GM20431 (cell line): Measurements from ENCODE around the gene PRG2.
"Not testable (repeated sequence)": the region's sequence is repeated elsewhere in the genome, so short reads cannot be mapped to it uniquely, and the experiment has no call there.

Experiments used
- in situ Hi-C: fragments of 300-500 bp; cut with MseI, MboI; formaldehyde crosslinking; loops from one replicate; pipeline ENCODE4 v1.15.0; 2020; ENCODE audit warnings: low sequenced_read_pairs; ENCODE audit not compliant: unreplicated experiment

Gene PRG2

DNA sequence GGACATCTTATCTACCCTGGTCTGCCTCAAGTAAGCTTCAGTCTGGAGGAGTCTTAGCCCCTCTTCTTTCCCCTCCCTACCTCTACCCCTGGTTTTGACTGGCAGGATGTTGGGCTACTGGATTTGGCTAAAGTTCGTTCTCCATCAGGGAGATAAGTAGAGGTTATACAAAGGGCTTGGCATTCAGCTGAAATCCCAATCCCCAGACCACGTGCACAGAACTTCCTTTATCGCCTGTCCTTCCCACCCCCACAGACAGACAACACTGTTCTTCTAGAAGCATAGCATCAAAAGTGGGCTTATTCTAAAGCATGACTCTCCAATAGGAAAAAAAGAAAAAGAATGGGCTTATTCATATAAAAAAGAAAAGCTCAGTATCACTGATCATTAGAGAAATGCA lies 17.3 kb downstream of the PRG2 start:
- in situ Hi-C loops: no loop called here

DNA sequence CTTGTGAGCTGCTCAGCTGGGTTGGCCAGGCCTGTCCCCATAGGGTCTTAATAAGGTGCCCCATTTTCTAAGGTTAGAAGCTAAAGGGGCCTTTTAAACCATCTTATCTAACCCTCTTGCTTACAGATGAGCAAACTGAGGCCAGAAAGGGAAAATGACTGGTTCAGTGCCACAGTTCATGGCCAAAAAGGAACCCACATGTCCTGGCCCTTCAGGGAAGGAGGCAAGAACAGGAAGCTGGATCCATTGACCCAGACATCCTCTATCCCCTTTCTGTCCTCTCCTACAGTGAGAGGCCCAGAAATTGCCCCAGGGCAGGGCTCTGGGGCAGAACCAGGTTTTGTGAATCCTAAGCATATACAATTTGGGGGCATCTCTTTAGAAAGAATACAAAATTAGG lies 19.5 kb downstream of the PRG2 start:
- in situ Hi-C loops: no loop called here

DNA sequence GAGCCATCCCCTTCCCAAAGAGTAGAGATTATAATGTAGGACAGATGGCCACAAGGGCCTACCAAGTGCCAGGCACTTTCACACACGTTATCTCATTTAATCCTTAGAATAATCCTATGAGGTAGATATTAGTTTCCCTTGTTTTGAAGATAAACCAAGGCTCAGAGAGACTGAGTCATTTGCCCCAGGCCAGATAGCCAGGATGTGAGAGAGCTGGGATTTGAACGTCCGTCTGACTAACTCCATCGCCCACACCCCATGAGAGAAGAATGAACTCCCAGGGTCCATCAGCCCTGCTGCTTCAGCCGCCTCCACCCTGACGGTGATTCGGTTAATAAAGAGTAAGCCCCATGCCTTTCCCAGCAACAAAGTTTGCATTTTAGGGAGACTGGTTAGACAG lies 20.2 kb downstream of the PRG2 start:
- in situ Hi-C loops: no loop called here

DNA sequence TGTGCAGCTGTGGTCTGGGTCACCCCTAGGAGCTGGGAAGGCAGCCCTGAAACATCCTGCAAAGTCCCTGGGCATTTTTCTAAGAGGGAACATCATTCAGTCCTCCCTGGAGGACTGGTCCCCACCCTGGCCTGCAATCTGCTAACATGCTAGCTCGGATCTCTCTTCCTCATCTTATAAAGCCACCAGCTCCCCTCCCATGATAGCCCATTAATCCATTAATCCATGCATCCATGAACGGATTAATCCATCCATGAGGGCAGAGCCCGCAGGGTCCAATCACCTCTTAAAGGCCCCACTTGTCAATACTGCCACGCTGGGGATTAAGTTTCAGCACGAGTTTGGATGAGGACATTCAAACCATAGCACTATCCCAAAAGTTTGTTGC lies 21.6 kb downstream of the PRG2 start:
- in situ Hi-C loops: no loop called here

DNA sequence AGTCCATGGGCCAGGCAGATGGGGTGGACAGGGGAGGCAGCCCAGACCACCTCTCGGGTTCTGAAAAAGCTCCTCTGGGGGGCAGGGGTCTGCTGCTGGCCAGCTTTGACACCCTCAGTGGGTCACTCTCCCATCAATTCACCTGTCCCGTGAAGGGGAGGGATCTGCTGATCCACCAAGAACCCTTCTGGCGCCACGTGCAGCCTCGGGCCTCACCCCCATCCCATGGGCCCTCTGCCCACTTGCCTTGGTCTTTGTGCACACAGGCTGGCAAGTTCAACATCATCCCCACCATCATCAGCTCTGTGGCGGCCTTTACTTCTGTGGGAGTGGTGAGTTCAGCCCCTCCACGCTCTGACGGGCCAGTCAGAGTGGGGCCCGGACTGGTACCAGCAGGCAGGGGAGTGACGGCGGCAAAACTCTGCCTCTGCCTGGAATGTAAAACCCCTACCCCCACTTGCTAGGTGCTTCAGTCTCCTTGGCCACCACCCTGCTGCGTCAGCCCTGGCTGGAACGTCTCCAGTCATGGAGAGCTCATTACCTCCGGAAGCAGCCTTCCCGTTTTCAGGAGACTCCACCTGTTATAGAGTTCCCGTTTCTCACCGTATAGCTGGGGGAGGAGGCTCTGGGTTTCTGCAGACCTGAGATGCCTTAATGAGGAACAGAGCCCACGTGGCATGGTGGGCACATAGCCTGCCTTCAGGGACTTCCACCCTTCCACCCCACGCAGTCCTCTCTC lies 22.2 kb downstream of the PRG2 start:
- in situ Hi-C loops: no loop called here

DNA sequence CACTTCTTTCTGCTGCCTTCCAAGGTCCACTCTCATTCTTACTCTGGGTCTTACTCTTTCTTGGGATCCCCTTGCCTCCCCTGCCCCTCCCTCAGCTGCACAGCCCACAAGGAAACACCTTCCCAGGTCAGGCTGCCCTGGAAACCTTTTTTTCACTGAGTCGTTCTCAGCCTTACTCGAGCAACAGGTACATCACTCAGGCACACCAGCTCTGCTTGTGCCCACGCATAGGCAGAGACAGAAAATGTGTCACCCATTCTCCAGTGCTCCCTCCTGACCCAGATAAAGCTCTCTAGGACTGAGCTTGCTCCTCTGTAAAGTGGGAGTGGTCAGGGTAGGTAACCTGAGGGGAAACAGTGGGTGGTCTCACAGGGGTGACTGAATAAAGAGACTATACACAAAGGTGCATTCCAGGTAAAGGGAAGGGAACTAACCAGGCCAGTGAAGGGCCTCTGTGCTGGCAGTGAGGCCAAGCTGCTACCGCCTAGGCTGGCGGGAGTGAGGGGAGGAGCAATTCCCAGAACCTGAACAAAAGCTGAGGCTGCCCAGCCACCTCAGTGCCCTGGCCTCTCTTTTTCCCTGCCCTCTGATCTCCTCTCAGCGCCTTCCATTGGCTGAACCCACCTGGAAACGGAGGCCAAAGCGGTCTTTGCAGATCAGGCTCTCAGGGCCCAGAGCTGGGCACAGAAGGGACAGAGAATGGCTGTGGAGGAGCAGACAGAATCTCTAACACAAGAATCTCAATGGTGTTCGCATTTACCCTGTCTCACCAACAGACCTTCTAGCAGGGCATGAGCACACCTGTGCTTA lies 25.4 kb downstream of the PRG2 start:
- in situ Hi-C loops: no loop called here

DNA sequence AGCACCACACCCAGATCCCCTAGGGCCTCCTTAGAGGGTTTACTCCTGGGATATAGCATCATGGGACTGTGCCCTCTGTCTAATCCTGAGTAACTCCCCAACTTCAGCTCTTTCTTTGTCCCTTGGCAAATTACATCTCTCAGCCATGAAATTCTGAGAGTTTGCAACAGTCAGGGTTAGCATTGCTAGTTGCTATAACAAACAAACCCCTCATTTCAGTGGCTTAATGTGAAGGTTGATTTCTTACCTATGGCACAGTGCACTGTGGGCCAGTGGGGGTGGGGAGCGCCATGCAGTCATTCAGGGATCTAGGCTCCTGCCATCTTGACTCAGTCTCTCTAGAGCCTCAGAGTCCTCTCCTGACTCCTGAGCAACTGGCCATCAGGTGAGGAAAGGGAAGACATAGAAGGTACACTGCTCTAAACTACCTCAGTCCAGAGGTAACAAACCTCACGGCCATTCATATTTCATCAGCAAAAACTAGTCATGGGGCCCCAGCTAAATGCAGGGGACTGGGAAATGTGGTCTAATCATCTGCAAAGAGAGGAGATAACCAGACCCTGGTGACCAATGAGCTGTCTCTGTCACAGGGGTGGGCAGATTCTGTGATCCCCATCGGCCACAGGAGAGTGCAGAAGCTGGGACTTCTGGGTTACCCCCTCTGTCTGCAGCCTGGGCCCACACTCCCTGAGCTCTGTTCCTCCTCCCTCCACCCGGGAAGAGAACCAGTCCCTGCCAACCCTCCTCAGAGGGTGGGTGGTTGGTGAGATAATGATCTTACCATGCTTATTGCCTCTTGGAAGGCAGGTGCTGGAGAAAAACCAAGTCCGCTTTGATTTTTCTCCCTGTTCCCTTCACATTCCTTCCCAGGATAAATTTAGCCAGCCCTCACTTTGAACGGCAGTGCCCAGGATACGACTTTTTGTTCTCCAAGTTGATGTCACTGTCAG lies 27.0 kb downstream of the PRG2 start:
- in situ Hi-C loops: no loop called here

DNA sequence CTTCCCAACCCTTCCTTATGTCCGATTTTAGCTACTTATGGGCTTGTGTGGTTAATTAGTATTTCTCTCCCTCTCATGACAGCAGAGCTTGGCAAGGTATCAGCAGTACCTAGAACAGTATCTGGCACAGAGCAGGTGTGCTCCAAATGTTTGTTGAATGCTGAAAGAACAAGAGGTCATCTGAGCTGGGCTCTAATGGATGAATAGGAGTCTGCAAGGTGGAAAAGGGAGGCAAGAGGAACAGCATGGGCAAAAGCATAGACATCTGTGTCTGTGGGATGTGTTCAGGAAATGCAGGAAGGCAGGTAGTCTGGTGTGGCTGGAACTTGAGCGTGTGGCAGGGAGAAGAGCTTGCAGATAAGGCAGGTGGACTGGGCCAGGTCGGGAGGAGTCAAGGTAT lies 28.5 kb downstream of the PRG2 start:
- in situ Hi-C loops: no loop called here

DNA sequence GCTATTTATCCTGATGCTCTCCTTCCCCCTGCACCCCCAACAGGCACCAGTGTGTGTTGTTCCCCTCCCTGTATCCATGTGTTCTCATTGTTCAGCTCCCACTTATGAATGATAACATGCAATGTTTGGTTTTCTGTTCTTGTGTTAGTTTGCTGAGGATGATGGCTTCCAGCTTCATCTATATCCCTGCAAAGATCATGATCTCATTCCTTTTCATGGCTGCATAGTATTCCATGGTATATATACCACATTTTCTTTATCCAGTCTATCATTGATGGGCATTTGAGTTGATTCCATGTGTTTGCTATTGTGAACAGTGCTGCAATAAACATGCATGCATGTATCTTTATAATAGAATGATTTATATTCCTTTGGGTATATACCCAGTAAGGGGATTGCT lies 29.0 kb downstream of the PRG2 start:
- in situ Hi-C loops: not testable (repeated sequence)

DNA sequence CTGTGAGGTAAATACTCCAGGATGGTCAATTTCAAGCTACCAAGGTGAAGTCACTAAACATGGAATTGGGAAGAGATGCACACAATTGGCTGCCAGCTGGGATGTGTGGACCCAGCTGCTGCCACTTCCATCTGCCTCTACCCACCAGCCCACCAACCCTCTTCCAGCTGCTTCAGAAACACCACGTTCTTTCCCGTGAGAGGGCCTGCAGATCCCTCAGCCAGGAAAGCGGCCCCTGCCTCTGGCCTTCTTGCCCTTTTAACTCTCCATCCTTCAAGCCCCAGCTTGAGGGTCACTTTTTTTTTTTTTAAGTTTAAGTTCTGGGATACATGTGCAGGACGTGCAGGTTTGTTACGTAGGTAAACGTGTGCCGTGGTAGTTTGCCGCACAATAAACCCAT lies 29.5 kb downstream of the PRG2 start:
- in situ Hi-C loops: no loop called here

DNA sequence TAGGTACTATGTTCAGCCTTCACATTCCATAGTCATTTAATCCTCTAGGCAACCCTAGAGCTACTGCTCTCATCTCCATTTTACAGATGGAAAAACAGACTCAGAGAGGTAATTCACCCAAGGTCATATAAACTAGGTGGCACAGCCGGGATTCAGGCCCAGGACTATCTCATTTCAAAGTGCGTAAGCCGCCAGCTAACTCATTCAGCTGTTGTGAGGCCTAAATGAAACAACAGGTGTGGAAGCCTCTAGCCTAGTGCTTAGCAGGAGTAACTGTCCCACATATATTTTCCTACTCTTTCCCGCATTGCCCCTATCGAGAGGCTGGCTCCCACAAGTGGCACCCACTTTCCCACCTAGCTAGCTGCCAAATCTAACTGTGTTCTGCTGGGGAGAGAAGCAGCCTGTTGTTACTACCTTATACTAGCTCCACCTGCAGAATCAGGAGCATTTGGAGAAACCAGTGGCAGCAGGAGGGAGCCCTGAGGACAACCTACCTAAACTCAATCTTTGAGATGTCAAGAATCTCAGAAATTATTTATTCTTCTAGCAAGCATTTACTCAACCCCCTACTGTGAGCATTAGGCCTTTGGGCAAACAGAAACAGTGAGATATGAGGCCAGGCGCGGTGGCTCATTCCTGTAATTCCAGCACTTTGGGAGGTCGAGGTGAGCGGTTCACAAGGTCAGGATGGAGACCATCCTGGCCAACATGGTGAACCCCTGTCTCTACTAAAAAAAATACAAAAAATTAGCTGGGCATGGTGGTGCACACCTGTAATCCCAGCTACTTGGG lies 30.4 kb downstream of the PRG2 start:
- in situ Hi-C loops: no loop called here

DNA sequence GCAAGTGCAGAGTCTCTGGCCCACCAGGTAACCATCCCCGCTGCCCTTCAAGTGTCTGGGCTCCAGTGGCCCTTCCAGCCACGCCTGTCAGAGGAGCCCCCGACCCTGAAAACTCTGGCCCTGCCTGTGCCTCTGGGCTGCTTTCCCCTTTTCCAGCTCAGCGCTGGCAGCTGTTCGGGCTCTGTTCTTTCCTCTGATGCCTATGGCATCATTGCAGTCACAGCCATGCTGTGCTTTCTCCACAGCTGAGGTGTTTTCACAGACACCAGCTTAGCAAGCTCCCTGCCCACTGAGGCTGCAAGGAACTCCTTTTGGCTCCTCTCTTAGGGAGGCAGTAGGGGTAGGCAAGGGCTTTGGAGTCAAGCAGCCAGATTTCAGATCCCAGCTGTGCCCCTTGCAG lies 31.1 kb downstream of the PRG2 start:
- in situ Hi-C loops: no loop called here

DNA sequence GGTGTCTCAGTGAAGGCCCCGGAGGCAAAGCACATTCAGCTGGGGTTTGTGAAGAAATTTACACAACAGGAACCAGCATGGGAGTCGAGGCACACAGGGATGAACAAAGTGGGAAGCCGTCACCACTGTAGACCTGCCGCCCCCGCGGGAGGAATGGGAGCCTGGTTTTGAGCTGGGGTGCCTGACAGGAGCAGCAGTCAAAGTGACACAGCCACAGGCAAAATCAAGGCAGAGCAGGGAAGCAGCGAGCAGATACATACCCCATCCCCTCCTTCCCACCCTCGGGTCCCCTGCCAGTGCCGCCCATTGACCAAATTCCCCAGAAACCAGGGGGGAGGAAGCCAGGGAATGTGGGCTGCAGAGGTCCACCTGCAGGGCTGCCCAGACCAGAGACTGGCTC lies 31.5 kb downstream of the PRG2 start:
- in situ Hi-C loops: no loop called here

GRCh38 chr11:57358543-57358961 lies 31.9 kb downstream of the PRG2 start:
- in situ Hi-C loops: no loop called here

DNA sequence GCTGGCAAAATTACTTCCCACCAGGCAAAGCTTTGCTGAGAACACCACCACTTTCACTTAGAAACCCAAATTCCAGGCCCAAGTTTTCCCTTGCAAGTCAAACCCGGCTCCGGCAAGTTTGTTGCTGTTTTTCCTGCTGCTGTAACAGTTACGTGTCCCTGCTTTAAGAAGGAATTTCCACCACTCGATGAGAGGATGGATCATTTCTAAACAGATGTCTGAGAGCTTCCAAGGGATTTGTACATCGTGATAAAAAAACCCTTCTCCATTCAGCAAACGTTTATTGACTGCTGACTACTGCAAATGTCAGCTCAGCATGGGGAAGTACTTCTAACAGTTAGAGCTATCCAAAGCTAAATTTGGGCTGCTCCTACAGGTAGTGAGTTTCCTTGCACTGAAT lies 32.6 kb downstream of the PRG2 start:
- in situ Hi-C loops: no loop called here

DNA sequence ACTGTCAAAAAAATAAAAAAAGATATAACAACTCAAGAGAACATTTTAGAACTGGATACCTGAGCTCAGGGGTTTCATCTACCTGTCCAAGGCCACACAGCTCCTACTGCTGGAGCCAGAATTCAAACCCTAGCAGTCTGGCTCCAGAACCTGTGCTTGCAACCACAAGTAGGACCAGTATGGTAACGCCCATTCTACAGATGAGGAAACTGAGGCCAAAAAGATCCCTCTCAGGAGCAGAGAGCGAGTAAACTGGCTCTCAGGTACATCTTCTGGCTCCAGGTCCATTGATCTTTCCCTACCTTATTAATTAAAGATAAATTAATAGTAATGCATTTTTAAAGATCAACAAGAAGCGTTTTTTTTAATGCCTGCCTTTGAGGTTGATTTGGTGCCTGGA lies 33.1 kb downstream of the PRG2 start:
- in situ Hi-C loops: no loop called here

DNA sequence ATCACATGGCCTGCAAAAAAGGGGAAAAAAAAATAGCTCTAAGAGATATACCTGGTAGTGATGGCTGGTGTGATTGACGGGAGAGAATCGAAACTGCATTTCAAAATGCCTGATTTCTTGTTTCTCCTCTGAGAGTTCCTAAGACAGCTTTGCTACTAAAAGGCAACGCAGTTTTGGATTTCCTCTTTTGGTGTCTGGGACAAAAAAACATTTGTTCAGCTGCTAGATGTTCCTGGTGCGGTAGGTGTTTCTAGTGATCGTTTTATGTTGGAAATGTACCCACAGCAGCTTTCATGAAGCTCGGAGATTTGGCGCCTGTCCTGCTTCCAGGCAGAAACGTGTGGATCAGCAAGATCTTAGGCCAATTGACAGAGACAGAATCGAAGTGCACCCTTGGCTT lies 34.2 kb downstream of the PRG2 start:
- in situ Hi-C loops: no loop called here

DNA sequence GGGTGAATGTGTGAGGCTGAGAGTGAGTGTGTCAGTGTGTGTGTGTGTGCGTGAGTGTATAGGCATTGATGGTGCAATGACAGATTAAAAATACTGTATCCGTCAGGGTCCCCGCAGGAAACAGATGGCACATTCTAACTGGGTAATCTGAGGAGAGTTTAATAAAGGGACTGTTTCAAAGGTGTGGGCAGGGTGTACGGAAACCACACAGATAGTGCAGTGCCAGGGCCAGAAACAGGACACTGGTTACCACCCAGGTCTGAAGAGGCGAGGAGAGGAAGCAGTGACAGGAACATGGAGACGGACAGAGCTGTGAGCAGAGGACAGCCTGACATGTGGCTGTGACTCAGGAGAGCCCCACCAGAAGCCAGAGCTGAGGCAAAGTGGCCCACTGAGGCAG lies 35.8 kb downstream of the PRG2 start:
- in situ Hi-C loops: no loop called here

- in situ Hi-C loops: no loop called here
These were observed 36.6 kb downstream of the PRG2 start for GRCh38 chr11:57353852-57354251.

DNA sequence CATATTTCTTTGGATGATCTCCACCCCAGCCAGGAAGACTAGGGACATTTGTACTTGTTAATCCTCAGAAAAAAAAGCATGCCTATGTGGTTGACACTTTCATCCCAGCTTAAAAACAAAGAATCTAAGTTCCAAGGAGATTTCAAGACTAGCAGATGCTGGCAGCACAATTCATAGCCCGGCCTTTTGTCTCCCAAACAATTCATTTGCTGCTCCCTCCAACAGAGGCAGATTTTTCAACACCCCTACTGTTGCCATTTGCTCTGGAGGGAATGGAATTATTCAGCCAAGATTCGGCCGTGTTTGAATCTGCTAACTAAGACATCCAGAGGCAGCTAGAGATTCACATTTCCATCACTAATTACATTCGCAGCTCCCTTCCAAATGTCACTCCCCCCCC lies 37.0 kb downstream of the PRG2 start:
- in situ Hi-C loops: no loop called here
